ENCODE data around the gene TGIF2.
"Not testable (repeated sequence)": the region's sequence is repeated elsewhere in the genome, so short reads cannot be mapped to it uniquely, and the experiment has no call there.

The TGIF2 gene

GRCh38 chr20:36579996-36580545 is 6.7 kb downstream of the TGIF2 start:
- no peak for DNase-seq

GRCh38 chr20:36582322-36582721 is 8.9 kb downstream of the TGIF2 start:
- no peak for DNase-seq

- no peak for DNase-seq
These were observed 9.4 kb downstream of the TGIF2 start for GRCh38 chr20:36582821-36583220.

- DNase-seq, result no peak
These were observed 10.7 kb downstream of the TGIF2 start for GRCh38 chr20:36584018-36584481.

- DNase-seq, result no peak
These were observed 12.2 kb downstream of the TGIF2 start for GRCh38 chr20:36585410-36586125.

GRCh38 chr20:36587388-36588070 is 14.1 kb downstream of the TGIF2 start:
- DNase-seq, result no peak

- no peak for DNase-seq
These were observed 17.9 kb downstream of the TGIF2 start for GRCh38 chr20:36591281-36591680.

GRCh38 chr20:36591854-36592641 is 18.7 kb downstream of the TGIF2 start:
- no peak for DNase-seq

GRCh38 chr20:36593347-36593929 is 20.0 kb downstream of the TGIF2 start:
- DNase-seq, result no peak

- no peak for DNase-seq
These were observed 26.5 kb downstream of the TGIF2 start for GRCh38 chr20:36599912-36600345.

- DNase-seq, result no peak
These were observed 28.1 kb downstream of the TGIF2 start for GRCh38 chr20:36601540-36601939.

GRCh38 chr20:36604952-36605398 is 31.6 kb downstream of the TGIF2 start:
- peak; percentile 47 for DNase-seq

GRCh38 chr20:36605399-36606157 is 32.2 kb downstream of the TGIF2 start, which contains the start of gene RAB5IF:
TSS of gene RAB5IF (plus strand) at chr20:36605779. CDS start at chr20:36605952, 173 bp downstream.
- peak; percentile 94 for DNase-seq

- DNase-seq, result no peak
These were observed 33.0 kb downstream of the TGIF2 start for GRCh38 chr20:36606158-36607066.

GRCh38 chr20:36607586-36608387 is 34.4 kb downstream of the TGIF2 start:
- DNase-seq, result no peak

- not testable (repeated sequence) for DNase-seq
These were observed 35.0 kb downstream of the TGIF2 start for GRCh38 chr20:36608388-36608728.

- no peak for DNase-seq
These were observed 38.2 kb downstream of the TGIF2 start for GRCh38 chr20:36611625-36612024.

GRCh38 chr20:36613974-36614373 is 40.6 kb downstream of the TGIF2 start:
- peak; percentile 25 for DNase-seq

- no peak for DNase-seq
These were observed 41.6 kb downstream of the TGIF2 start for GRCh38 chr20:36614781-36615557.

Measured in NCI-H510A (cell line).